H9 (cell line): ENCODE data around the gene SCN5A. TPM values are rescaled to one million over a fixed set of nuclear protein-coding genes. Genes with fewer than 3 reads are reported as not detected.

Source experiments
- DNase-seq: peaks from one replicate; pipeline ENCODE4 v3.0.0-alpha.2; 2017
- H2AFZ ChIP-seq: one replicate; pipeline ENCODE4 v1.6.1; 2013; ENCODE audit warnings: mild to moderate bottlenecking, low read length, control low read depth, moderate library complexity
- H2AK5ac ChIP-seq: 2 replicates; pipeline ENCODE4 v1.6.1; 2013; ENCODE audit warnings: low read length, control low read depth, mixed read lengths; ENCODE audit not compliant: insufficient read length
- H2BK120ac ChIP-seq: one replicate; pipeline ENCODE4 v1.6.1; 2013; ENCODE audit warnings: low read depth, mild to moderate bottlenecking, low read length, control low read depth, inconsistent platforms; ENCODE audit not compliant: poor library complexity, severe bottlenecking
- H2BK12ac ChIP-seq: 2 replicates; pipeline ENCODE4 v1.6.1; 2013; ENCODE audit warnings: low read length, control low read depth, mixed read lengths, low read depth; ENCODE audit not compliant: insufficient read length
- H2BK15ac ChIP-seq: 2 replicates; pipeline ENCODE4 v1.6.1; 2013; ENCODE audit warnings: low read depth, low read length, control low read depth
- H2BK20ac ChIP-seq: one replicate; pipeline ENCODE4 v1.6.1; 2013; ENCODE audit warnings: low read depth, mild to moderate bottlenecking, low read length, control low read depth, inconsistent platforms; ENCODE audit not compliant: poor library complexity, severe bottlenecking
- H2BK5ac ChIP-seq: 2 replicates; pipeline ENCODE4 v1.6.1; 2013; ENCODE audit warnings: low read length, control low read depth, mixed read lengths; ENCODE audit not compliant: insufficient read length
- H3K14ac ChIP-seq: 2 replicates; pipeline ENCODE4 v1.6.1; 2013; ENCODE audit warnings: low read length, control low read depth; ENCODE audit not compliant: insufficient read depth
- H3K18ac ChIP-seq: 2 replicates; pipeline ENCODE4 v1.6.1; 2013; ENCODE audit warnings: low read depth, mild to moderate bottlenecking, mixed read lengths, low read length, control low read depth; ENCODE audit not compliant: insufficient read length
- H3K23ac ChIP-seq: 2 replicates; pipeline ENCODE4 v1.6.1; 2013; ENCODE audit warnings: low read length, control low read depth, mixed read lengths, low read depth; ENCODE audit not compliant: insufficient read length
- H3K23me2 ChIP-seq: 2 replicates; pipeline ENCODE4 v1.6.1; 2013; ENCODE audit warnings: low read depth, mild to moderate bottlenecking, mixed read lengths, low read length, control low read depth; ENCODE audit not compliant: insufficient read length, poor library complexity, severe bottlenecking
- H3K27ac ChIP-seq: 2 replicates; pipeline ENCODE4 v1.5.1; 2013; ENCODE audit warnings: low read length, control low read depth, mixed read lengths, low read depth; ENCODE audit not compliant: insufficient read length
- H3K27me3 ChIP-seq: 2 replicates; pipeline ENCODE4 v1.6.1; 2013; ENCODE audit warnings: low read length, control low read depth, inconsistent platforms; ENCODE audit not compliant: insufficient read depth
- H3K4ac ChIP-seq: 2 replicates; pipeline ENCODE4 v1.6.1; 2013; ENCODE audit warnings: low read depth, mild to moderate bottlenecking, control low read depth, inconsistent platforms, low read length, moderate library complexity
- H3K4me1 ChIP-seq: 2 replicates; pipeline ENCODE4 v1.6.1; 2013; ENCODE audit warnings: low read length, control low read depth, inconsistent platforms; ENCODE audit not compliant: insufficient read depth
- H3K4me2 ChIP-seq: 2 replicates; pipeline ENCODE4 v1.6.1; 2013; ENCODE audit warnings: low read length, control low read depth, mixed read lengths; ENCODE audit not compliant: insufficient read length, insufficient read depth
- H3K56ac ChIP-seq: 2 replicates; pipeline ENCODE4 v1.6.1; 2013; ENCODE audit warnings: low read depth, mild to moderate bottlenecking, mixed read lengths, low read length, control low read depth; ENCODE audit not compliant: insufficient read length
- H3K79me1 ChIP-seq: 2 replicates; pipeline ENCODE4 v1.6.1; 2013; ENCODE audit warnings: low read depth, mild to moderate bottlenecking, moderate library complexity, low read length, control low read depth, inconsistent platforms; ENCODE audit not compliant: insufficient read depth, poor library complexity, severe bottlenecking
- H3K79me2 ChIP-seq: 2 replicates; pipeline ENCODE4 v1.6.1; 2013; ENCODE audit warnings: low read length, control low read depth, inconsistent platforms; ENCODE audit not compliant: insufficient read depth
- H3K9ac ChIP-seq: 2 replicates; pipeline ENCODE4 v1.6.1; 2013; ENCODE audit warnings: low read length, control low read depth, mixed read lengths; ENCODE audit not compliant: insufficient read length; ENCODE audit errors: extremely low read depth
- H3K9me3 ChIP-seq: one replicate; pipeline ENCODE4 v1.6.1; 2013; ENCODE audit warnings: low read depth, low read length, inconsistent platforms; ENCODE audit not compliant: control insufficient read depth
- H3T11ph ChIP-seq: one replicate; pipeline ENCODE4 v1.6.1; 2013; ENCODE audit warnings: mild to moderate bottlenecking, low read length, control low read depth, inconsistent platforms
- H4K20me1 ChIP-seq: one replicate; pipeline ENCODE4 v1.6.1; 2013; ENCODE audit not compliant: control insufficient read depth, insufficient read length, insufficient read depth
- H4K5ac ChIP-seq: 2 replicates; pipeline ENCODE4 v1.6.1; 2013; ENCODE audit warnings: low read depth, mild to moderate bottlenecking, mixed read lengths, low read length, control low read depth; ENCODE audit not compliant: insufficient read length
- H4K8ac ChIP-seq: replicated peaks from 2 replicates; pipeline ENCODE4 v1.6.1; 2013; ENCODE audit warnings: low read length, control low read depth, mixed read lengths, low read depth; ENCODE audit not compliant: insufficient read length
- H4K91ac ChIP-seq: 2 replicates; pipeline ENCODE4 v1.6.1; 2013; ENCODE audit warnings: low read depth, mild to moderate bottlenecking, moderate library complexity, mixed read lengths, low read length, control low read depth; ENCODE audit not compliant: insufficient read length
- H3K27ac Mint-ChIP-seq, 3 experiments: 2 replicates in 2 of 3; 3 replicates in 1 of 3; pipeline ENCODE4 v1.8.0; 2020 to 2021; ENCODE audit warnings: mixed read lengths in 3 of 3, mild to moderate bottlenecking in 1 of 3, moderate library complexity in 1 of 3
- H3K27me3 Mint-ChIP-seq: 2 replicates; pipeline ENCODE4 v1.8.0; 2021; ENCODE audit warnings: low read depth, mild to moderate bottlenecking, moderate library complexity, mixed read lengths
- H3K36me3 Mint-ChIP-seq, 3 experiments: 2 replicates in 2 of 3; 3 replicates in 1 of 3; pipeline ENCODE4 v1.8.0; 2020 to 2021; ENCODE audit warnings: low read depth in 3 of 3, mixed read lengths in 3 of 3; ENCODE audit not compliant: insufficient read depth in 1 of 3
- H3K4me1 Mint-ChIP-seq, 2 experiments: 2 replicates each; pipeline ENCODE4 v1.8.0; 2020; ENCODE audit warnings: mixed read lengths in 2 of 2
- H3K4me3 Mint-ChIP-seq, 2 experiments: 2 replicates in 1 of 2; 3 replicates in 1 of 2; pipeline ENCODE4 v1.8.0; 2020 to 2021; ENCODE audit warnings: mild to moderate bottlenecking in 2 of 2, mixed read lengths in 2 of 2, moderate library complexity in 1 of 2
- H3K9me3 Mint-ChIP-seq, 2 experiments: 2 replicates in 1 of 2; 3 replicates in 1 of 2; pipeline ENCODE4 v1.8.0; 2020; ENCODE audit warnings: mild to moderate bottlenecking in 2 of 2, mixed read lengths in 2 of 2, moderate library complexity in 1 of 2
- WGBS: extraction: QIAGEN DNeasy Blood & Tissue Kit; methylation state at CpG from one replicate; pipeline ENCODE4 v1.1.7; 2013; ENCODE audit warnings: missing lambda C conversion rate, low lambda C conversion rate, mixed read lengths; ENCODE audit not compliant: insufficient read length; ENCODE audit errors: extremely low coverage; 5-methylcytosine and 5-hydroxymethylcytosine counted together
- total RNA-seq: library from RNA; stranded (reverse); gene quantifications from 2 replicates; pipeline ENCODE4 v1.2.1, GENCODE V29; 2021
- TF ChIP-seq, protein P1 (sequence below): fragments of 200-600 bp; sonication (generic); conservative IDR thresholded peaks from 3 replicates; pipeline ENCODE4 v1.8.0; 2021; ENCODE audit warnings: antibody characterized with exemption, mild to moderate bottlenecking

SCN5A gene
- total RNA-seq, 1 experiment from 2014 or later = 6.5 TPM

DNA sequence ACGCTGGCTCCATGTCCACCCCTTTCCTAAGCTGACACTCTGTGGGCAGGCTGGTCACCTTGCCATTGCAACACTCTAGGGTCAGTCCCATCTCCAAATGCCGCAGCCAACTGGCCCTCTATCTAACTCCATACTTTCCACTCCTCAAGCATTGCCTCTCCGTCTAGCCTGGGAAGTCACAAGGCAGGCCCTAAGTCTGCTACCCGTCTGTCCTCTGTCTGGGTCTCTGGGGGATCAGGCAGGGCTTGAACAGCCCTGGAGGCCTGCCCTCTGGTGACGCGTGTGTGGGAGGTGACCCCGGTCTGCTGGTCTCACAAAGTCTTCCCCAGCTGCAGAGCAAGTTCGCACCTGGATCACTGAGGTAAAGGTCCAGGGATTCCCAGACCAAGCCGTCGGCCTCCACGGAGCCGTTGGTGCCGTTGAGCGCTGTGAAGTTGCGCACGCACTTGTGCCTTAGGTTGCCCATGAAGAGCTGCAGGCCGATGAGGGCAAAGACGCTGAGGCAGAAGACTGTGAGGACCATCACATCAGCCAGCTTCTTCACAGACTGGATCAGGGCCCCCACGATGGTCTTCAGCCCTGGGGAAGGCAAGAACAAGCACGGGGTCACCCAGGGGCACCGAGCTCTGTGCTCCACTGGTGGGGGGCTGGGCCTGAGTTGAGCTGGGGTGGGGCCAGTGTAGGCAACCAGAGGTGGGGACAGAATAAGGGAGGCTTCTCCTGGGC, 39.9 kb downstream of the SCN5A start:
- H2BK20ac ChIP-seq = no peak overlapping the region
- no CpG with 5 or more reads among the region's 21 CpGs for WGBS
- no peak for DNase-seq

More for the DNA sequence above, 39.9 kb downstream of the SCN5A start:
- no peak overlapping the region for H3K9ac ChIP-seq
- H4K8ac ChIP-seq = no peak overlapping the region
- Mint-ChIP-seq H3K4me1 (0 out of 4 replicates have a peak, but pooled peaks cover 0 to 3% of the 10 kb centered on the region in 2 experiments), H3K4me3 (no peak overlapping the region), H3K9me3 (no peaks in the 10 kb centered on the region), H3K27ac (no peak overlapping the region; a peak in 1 of 7 replicates), H3K36me3 (peaks cover 0 to 2% (median 0%) of the 10 kb centered on the region in 3 experiments; a peak in 2 of 7 replicates), H3K27me3 (no peaks in the 10 kb centered on the region; the same call in 1 of the 2 replicates)
- H4K91ac ChIP-seq = no peak overlapping the region
- H3K56ac ChIP-seq = no peak overlapping the region
- no peak overlapping the region for H3K23ac ChIP-seq
- H2BK120ac ChIP-seq = no peak overlapping the region
- H3K14ac ChIP-seq = no peak overlapping the region; the same call in 1 of the 2 replicates
- no peaks in the 10 kb centered on the region for H3K79me1 ChIP-seq
- no peak overlapping the region for H3K27ac ChIP-seq
- H2AK5ac ChIP-seq = no peak overlapping the region
- H3K79me2 ChIP-seq = no peaks in the 10 kb centered on the region
- H2BK5ac ChIP-seq = no peak overlapping the region
- no peaks in the 10 kb centered on the region for H3K4me1 ChIP-seq
- H3K18ac ChIP-seq = no peak overlapping the region
- H2AFZ ChIP-seq = no peak overlapping the region
- H4K20me1 ChIP-seq = no peaks in the 10 kb centered on the region
- TF ChIP-seq, protein P1, sequence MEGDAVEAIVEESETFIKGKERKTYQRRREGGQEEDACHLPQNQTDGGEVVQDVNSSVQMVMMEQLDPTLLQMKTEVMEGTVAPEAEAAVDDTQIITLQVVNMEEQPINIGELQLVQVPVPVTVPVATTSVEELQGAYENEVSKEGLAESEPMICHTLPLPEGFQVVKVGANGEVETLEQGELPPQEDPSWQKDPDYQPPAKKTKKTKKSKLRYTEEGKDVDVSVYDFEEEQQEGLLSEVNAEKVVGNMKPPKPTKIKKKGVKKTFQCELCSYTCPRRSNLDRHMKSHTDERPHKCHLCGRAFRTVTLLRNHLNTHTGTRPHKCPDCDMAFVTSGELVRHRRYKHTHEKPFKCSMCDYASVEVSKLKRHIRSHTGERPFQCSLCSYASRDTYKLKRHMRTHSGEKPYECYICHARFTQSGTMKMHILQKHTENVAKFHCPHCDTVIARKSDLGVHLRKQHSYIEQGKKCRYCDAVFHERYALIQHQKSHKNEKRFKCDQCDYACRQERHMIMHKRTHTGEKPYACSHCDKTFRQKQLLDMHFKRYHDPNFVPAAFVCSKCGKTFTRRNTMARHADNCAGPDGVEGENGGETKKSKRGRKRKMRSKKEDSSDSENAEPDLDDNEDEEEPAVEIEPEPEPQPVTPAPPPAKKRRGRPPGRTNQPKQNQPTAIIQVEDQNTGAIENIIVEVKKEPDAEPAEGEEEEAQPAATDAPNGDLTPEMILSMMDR = no peak
- H3K23me2 ChIP-seq = no peaks in the 10 kb centered on the region
- no peak overlapping the region for H3T11ph ChIP-seq
- no peak overlapping the region for H2BK12ac ChIP-seq
- H3K4ac ChIP-seq = no peak overlapping the region
- H3K27me3 ChIP-seq = no peaks in the 10 kb centered on the region
- no peaks in the 10 kb centered on the region for H3K9me3 ChIP-seq
- no peak overlapping the region for H3K4me2 ChIP-seq
- H2BK15ac ChIP-seq = no peak overlapping the region
- H4K5ac ChIP-seq = no peak overlapping the region
